Measurements from ENCODE around the gene ELFN2. TPM values are rescaled to one million over a fixed set of nuclear protein-coding genes. Genes with fewer than 3 reads are reported as not detected.

ELFN2 gene
- total RNA-seq, 1 donor from 2014 or later: 0.53 TPM

DNA sequence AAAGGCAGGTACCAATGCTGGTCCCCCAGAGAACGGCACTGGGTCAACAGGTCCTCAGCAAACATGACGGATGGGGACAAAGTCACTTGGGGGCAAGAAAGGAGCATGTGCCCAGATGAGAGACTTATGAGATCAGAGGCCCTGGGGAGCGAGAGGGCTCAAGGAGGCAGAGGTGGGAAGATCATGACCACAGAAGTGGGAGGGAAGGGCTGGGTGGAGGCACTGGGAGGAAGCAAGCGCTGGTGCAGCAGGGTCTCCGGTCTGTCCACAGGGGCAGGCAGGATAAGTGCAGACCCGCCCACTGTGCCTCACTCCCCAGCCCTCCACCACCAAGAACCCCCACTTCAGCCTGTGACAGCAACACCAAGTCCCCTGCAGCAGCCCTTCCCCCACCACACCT, 10.9 kb downstream of the ELFN2 start:
- no peaks in the 10 kb centered on the region for H3K9me3 Mint-ChIP-seq
- no peaks in the 10 kb centered on the region for H3K36me3 Mint-ChIP-seq
- no peak for DNase-seq (ENCODE audit: extremely low spot score, unreplicated experiment)
- H3K27me3 Mint-ChIP-seq: peaks cover 56% of the 10 kb centered on the region
- peaks cover 11% of the 10 kb centered on the region for H3K4me1 Mint-ChIP-seq (ENCODE audit: unreplicated experiment)
- TF ChIP-seq, protein P1, sequence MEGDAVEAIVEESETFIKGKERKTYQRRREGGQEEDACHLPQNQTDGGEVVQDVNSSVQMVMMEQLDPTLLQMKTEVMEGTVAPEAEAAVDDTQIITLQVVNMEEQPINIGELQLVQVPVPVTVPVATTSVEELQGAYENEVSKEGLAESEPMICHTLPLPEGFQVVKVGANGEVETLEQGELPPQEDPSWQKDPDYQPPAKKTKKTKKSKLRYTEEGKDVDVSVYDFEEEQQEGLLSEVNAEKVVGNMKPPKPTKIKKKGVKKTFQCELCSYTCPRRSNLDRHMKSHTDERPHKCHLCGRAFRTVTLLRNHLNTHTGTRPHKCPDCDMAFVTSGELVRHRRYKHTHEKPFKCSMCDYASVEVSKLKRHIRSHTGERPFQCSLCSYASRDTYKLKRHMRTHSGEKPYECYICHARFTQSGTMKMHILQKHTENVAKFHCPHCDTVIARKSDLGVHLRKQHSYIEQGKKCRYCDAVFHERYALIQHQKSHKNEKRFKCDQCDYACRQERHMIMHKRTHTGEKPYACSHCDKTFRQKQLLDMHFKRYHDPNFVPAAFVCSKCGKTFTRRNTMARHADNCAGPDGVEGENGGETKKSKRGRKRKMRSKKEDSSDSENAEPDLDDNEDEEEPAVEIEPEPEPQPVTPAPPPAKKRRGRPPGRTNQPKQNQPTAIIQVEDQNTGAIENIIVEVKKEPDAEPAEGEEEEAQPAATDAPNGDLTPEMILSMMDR (conservative IDR thresholded peaks at IDR 0.05): no peak
- H3K27ac Mint-ChIP-seq: no peak overlapping the region
- H3K4me3 Mint-ChIP-seq: no peak overlapping the region

- no peaks in the 10 kb centered on the region for H3K9me3 Mint-ChIP-seq
- no peak for DNase-seq (ENCODE audit: extremely low spot score, unreplicated experiment)
- TF ChIP-seq, protein P1 (conservative IDR thresholded peaks at IDR 0.05): no peak
- H3K4me3 Mint-ChIP-seq: no peak overlapping the region
- peaks cover 45% of the 10 kb centered on the region for H3K27me3 Mint-ChIP-seq
- H3K36me3 Mint-ChIP-seq: no peaks in the 10 kb centered on the region
- H3K4me1 Mint-ChIP-seq (ENCODE audit: unreplicated experiment): peaks cover 11% of the 10 kb centered on the region
- no peak overlapping the region for H3K27ac Mint-ChIP-seq
Observed at GRCh38 chr22:37415210-37415609, 12.1 kb downstream of the ELFN2 start.

DNA sequence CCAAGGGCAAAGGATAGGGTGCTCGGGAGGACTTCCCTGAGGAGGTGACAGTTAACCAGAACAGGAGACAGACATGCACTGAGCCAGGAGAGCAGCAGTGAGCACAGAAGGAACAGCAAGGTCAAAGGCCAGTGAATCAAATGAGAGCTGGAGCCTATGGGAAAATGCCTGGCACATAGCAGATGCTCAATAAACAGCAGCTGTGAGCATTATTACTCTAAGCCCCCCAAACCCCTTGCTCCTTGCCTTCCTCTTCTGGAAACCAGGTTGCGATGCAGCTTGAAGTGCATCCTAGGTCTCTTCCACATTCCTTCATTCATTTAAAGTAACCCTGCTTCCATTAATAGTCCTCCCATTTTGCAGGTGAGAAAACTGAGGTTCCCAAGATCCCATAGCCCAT, 13.0 kb downstream of the ELFN2 start:
- H3K4me3 Mint-ChIP-seq: no peak overlapping the region
- H3K4me1 Mint-ChIP-seq (ENCODE audit: unreplicated experiment): peaks cover 10% of the 10 kb centered on the region
- no peak overlapping the region for H3K27ac Mint-ChIP-seq
- no peaks in the 10 kb centered on the region for H3K36me3 Mint-ChIP-seq
- H3K9me3 Mint-ChIP-seq: no peaks in the 10 kb centered on the region
- TF ChIP-seq, protein P1 (conservative IDR thresholded peaks at IDR 0.05): no peak
- no peak for DNase-seq (ENCODE audit: extremely low spot score, unreplicated experiment)
- H3K27me3 Mint-ChIP-seq: peaks cover 41% of the 10 kb centered on the region

DNA sequence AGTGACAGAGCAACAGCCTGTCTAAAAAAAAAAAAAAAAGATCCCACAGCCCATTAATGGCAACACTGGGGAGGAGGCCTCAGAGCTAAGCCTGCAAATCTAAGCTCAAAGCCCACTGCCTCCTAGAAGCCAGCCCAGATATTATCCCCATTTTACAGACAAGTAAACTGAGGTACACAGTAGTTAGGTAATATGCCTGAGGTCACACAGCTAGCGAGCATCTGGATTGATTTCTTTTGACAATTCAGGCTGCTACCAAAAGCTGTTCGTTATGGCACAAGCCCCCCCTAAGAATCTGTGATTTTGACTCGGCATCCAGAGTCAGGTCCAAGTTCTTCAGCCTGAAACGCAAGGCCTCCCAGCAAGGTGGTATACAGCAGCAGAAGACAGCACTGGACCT, 13.7 kb downstream of the ELFN2 start:
- Mint-ChIP-seq H3K9me3 (no peaks in the 10 kb centered on the region), H3K4me1 (ENCODE audit: unreplicated experiment) (peaks cover 9% of the 10 kb centered on the region), H3K36me3 (no peaks in the 10 kb centered on the region), H3K27ac (no peak overlapping the region), H3K4me3 (no peak overlapping the region), H3K27me3 (peaks cover 37% of the 10 kb centered on the region)
- DNase-seq (ENCODE audit: extremely low spot score, unreplicated experiment): no peak
- TF ChIP-seq, protein P1 (conservative IDR thresholded peaks at IDR 0.05): no peak

GRCh38 chr22:37412495-37413250, 14.6 kb downstream of the ELFN2 start:
- DNase-seq (ENCODE audit: extremely low spot score, unreplicated experiment): no peak
- peaks cover 28% of the 10 kb centered on the region for H3K27me3 Mint-ChIP-seq
- TF ChIP-seq, protein P1 (conservative IDR thresholded peaks at IDR 0.05): no peak
- H3K27ac Mint-ChIP-seq: no peak overlapping the region
- H3K4me1 Mint-ChIP-seq (ENCODE audit: unreplicated experiment): peaks cover 9% of the 10 kb centered on the region
- H3K36me3 Mint-ChIP-seq: no peaks in the 10 kb centered on the region
- H3K9me3 Mint-ChIP-seq: no peaks in the 10 kb centered on the region
- no peak overlapping the region for H3K4me3 Mint-ChIP-seq

Data from type B pancreatic cell (in vitro differentiated cells).